HepG2 (cell line): Measurements from ENCODE around the gene RRBP1. TPM values are rescaled to one million over a fixed set of nuclear protein-coding genes. Genes with fewer than 3 reads are reported as not detected.

Source experiments
- ARNT ChIP-seq: fragments of 450-650 bp; IDR thresholded peaks from 2 replicates; pipeline ENCODE4 v1.6.1; 2017
- BHLHE40 ChIP-seq: IDR thresholded peaks from 2 replicates; pipeline ENCODE4 v1.6.1; 2011; ENCODE audit warnings: low read length, improper control_type of control experiment
- DR1 ChIP-seq: sonication (generic); formaldehyde crosslinking; IDR thresholded peaks from 2 replicates; pipeline ENCODE4 v1.8.0; 2021; ENCODE audit warnings: mild to moderate bottlenecking, missing genetic modification reagents, inconsistent platforms
- HIC2 ChIP-seq: sonication (generic); formaldehyde crosslinking; IDR thresholded peaks from 2 replicates; pipeline ENCODE4 v1.9.0; 2022; ENCODE audit warnings: low read depth, missing genetic modification reagents
- LCORL ChIP-seq, 2 experiments: fragments of 450-650 bp in 1 of 2; sonication (generic) in 1 of 2; formaldehyde crosslinking in 1 of 2; IDR thresholded peaks; 2 replicates each; pipeline versions ENCODE4 v1.5.0 to v1.6.1; 2017 to 2020; ENCODE audit warnings: antibody characterized with exemption in 1 of 2, missing genetic modification reagents in 1 of 2
- PATZ1 ChIP-seq: sonication (generic); formaldehyde crosslinking; IDR thresholded peaks from 2 replicates; pipeline ENCODE4 v1.4.0; 2020; ENCODE audit warnings: missing genetic modification reagents
- PRDM10 ChIP-seq: sonication (generic); formaldehyde crosslinking; IDR thresholded peaks from 2 replicates; pipeline ENCODE4 v1.4.0; 2020; ENCODE audit warnings: low read depth, missing genetic modification reagents
- SALL2 ChIP-seq: sonication (generic); formaldehyde crosslinking; IDR thresholded peaks from 2 replicates; pipeline ENCODE4 v1.8.1; 2023; ENCODE audit warnings: mild to moderate bottlenecking, missing genetic modification reagents, inconsistent platforms
- SNAPC2 ChIP-seq: sonication (generic); formaldehyde crosslinking; IDR thresholded peaks from 2 replicates; pipeline ENCODE4 v1.8.1; 2022; ENCODE audit warnings: mild to moderate bottlenecking, missing genetic modification reagents
- TEAD2 ChIP-seq: sonication (generic); formaldehyde crosslinking; IDR thresholded peaks from 2 replicates; pipeline ENCODE4 v1.9.0; 2021; ENCODE audit warnings: missing genetic modification reagents
- THAP11 ChIP-seq: IDR thresholded peaks from 2 replicates; pipeline ENCODE4 v1.6.1; 2016; ENCODE audit warnings: missing biosample characterization, missing genetic modification reagents
- THYN1 ChIP-seq: sonication (generic); formaldehyde crosslinking; IDR thresholded peaks from 2 replicates; pipeline ENCODE4 v1.8.1; 2023; ENCODE audit warnings: low read depth, mild to moderate bottlenecking, moderate library complexity, missing genetic modification reagents, borderline replicate concordance
- YEATS2 ChIP-seq: sonication (generic); formaldehyde crosslinking; IDR thresholded peaks from 2 replicates; pipeline ENCODE4 v1.4.0; 2020; ENCODE audit warnings: missing genetic modification reagents, borderline replicate concordance
- ZBTB46 ChIP-seq: sonication (generic); formaldehyde crosslinking; IDR thresholded peaks from 2 replicates; pipeline ENCODE4 v1.4.0; 2020; ENCODE audit warnings: mild to moderate bottlenecking, missing genetic modification reagents, borderline replicate concordance
- ZNF138 ChIP-seq: sonication (generic); formaldehyde crosslinking; IDR thresholded peaks from 2 replicates; pipeline ENCODE4 v1.5.0; 2020; ENCODE audit warnings: mild to moderate bottlenecking, low read depth, missing genetic modification reagents
- ZNF274 ChIP-seq: sonication (generic); formaldehyde crosslinking; IDR thresholded peaks from 2 replicates; pipeline ENCODE4 v1.5.1; 2020; ENCODE audit warnings: mild to moderate bottlenecking, missing genetic modification reagents
- ZNF451 ChIP-seq: sonication (generic); formaldehyde crosslinking; IDR thresholded peaks from 2 replicates; pipeline ENCODE4 v1.5.0; 2020; ENCODE audit warnings: mild to moderate bottlenecking, missing genetic modification reagents
- ZNF740 ChIP-seq: sonication (generic); formaldehyde crosslinking; IDR thresholded peaks from 2 replicates; pipeline ENCODE4 v1.4.0; 2020; ENCODE audit warnings: missing genetic modification reagents
- ZSCAN22 ChIP-seq: sonication (generic); formaldehyde crosslinking; IDR thresholded peaks from 2 replicates; pipeline ENCODE4 v1.4.0; 2020; ENCODE audit warnings: mild to moderate bottlenecking, missing genetic modification reagents
- polyA plus RNA-seq, 8 experiments: library from polyadenylated mRNA; depleted of rRNA in 3 of 8; stranded (reverse) in 7 of 8; unstranded in 1 of 8; fragments of >200 nt; fragmentation: Illumina TruSeq in 4 of 8; extraction: Trizol in 4 of 8; gene quantifications; 2 replicates each; pipeline versions ENCODE4 v1.2.1 to v1.2.3, GENCODE V29; 2011 to 2016; ENCODE audit warnings: low read depth in 4 of 8, missing spikeins in 1 of 8, mixed read lengths in 1 of 8; ENCODE audit not compliant: insufficient read depth in 1 of 8
- total RNA-seq, 5 experiments: library from RNA; depleted of rRNA; stranded (reverse); fragments of >200 nt; fragmentation: Illumina TruSeq; extraction: Trizol; gene quantifications; 2 replicates each; pipeline ENCODE4 v1.2.3, GENCODE V29; 2016; ENCODE audit warnings: low read depth in 1 of 5

RRBP1 gene
- total and polyA plus RNA-seq, 2 of the 13 experiments (the other 11 are each of a cell fraction or from before 2014, with no cell fraction given): 150 to 222 TPM

GRCh38 chr20:17682103-17682888, at the start of gene RRBP1 (continued):
- TF ChIP-seq ZBTB46 (CRISPR knock-in tag) (0 out of 2 replicates have a peak, but pooled peaks have one; percentile 17), BHLHE40 (0 out of 2 replicates have a peak, but pooled peaks have one; percentile 20), HIC2 (peak; percentile 12; the same call in 1 of the 2 replicates), THYN1 (CRISPR knock-in tag) (no peak), SALL2 (CRISPR knock-in tag) (peak; percentile 85), LCORL (IDR thresholded peaks at IDR 0.05) (no peak), LCORL (CRISPR knock-in tag; IDR thresholded peaks at IDR 0.05) (no peak), ZNF138 (CRISPR knock-in tag) (peak; percentile 91), YEATS2 (peak; percentile 22; the same call in 1 of the 2 replicates), THAP11 (CRISPR knock-in tag) (peak; percentile 80), ZNF451 (CRISPR knock-in tag) (peak; percentile 79; the same call in 1 of the 2 replicates), SNAPC2 (CRISPR knock-in tag) (peak; percentile 73; the same call in 1 of the 2 replicates), ARNT (no peak), TEAD2 (CRISPR knock-in tag) (peak; percentile 58; the same call in 1 of the 2 replicates), ZSCAN22 (CRISPR knock-in tag) (no peak; the same call in 1 of the 2 replicates), ZNF740 (CRISPR knock-in tag) (peak; percentile 95), PATZ1 (CRISPR knock-in tag) (peak; percentile 89), ZNF274 (CRISPR knock-in tag) (peak; percentile 61; the same call in 1 of the 2 replicates), DR1 (CRISPR knock-in tag) (peak; percentile 75), PRDM10 (CRISPR knock-in tag) (peak; percentile 66; the same call in 1 of the 2 replicates)
